ENCODE data around the gene KRT15. TPM values are rescaled to one million over a fixed set of nuclear protein-coding genes. Genes with fewer than 3 reads are reported as not detected.

The KRT15 gene
- total and polyA plus RNA-seq, 2 of the 8 experiments (the other 6 are each of a cell fraction or from before 2014, with no cell fraction given) = 0.11 to 0.13 TPM

GRCh38 chr17:41553987-41554680, 35.4 kb upstream of the KRT15 start:
- Histone ChIP-seq H3K18ac (ENCODE audit: extremely low read depth, low read length) (no peak overlapping the region), H4K8ac (ENCODE audit: extremely low read depth, insufficient read depth, low read length) (no peak overlapping the region), H3K9ac (replicated peaks in 1 of 4; ENCODE audit: extremely low read depth in 1 of 4, low read depth in 3 of 4, low read length in 3 of 4) (no peak overlapping the region), H2BK5ac (ENCODE audit: low read depth, low read length) (no peak overlapping the region), H2BK120ac (replicated peaks; ENCODE audit: low read depth, low read length) (no peak overlapping the region), H2AFZ (ENCODE audit: low read length) (no peak overlapping the region), H4K5ac (ENCODE audit: insufficient read length, low read depth, low read length) (no peak overlapping the region), H3K36me3 (ENCODE audit: control insufficient read depth in 2 of 4, insufficient read depth in 4 of 4, low read length in 3 of 4) (no peaks in the 10 kb centered on the region), H3K4ac (replicated peaks; ENCODE audit: insufficient read length, low read depth, low read length) (no peak overlapping the region), H3K79me2 (ENCODE audit: control insufficient read depth in 1 of 2, insufficient read depth in 2 of 2, low read length in 2 of 2) (no peaks in the 10 kb centered on the region), H2AK5ac (ENCODE audit: low read depth, low read length) (no peak overlapping the region), H3K27me3 (replicated peaks in 1 of 4; ENCODE audit: control insufficient read depth in 3 of 4, extremely low read depth in 1 of 4, insufficient read depth in 3 of 4, low read length in 3 of 4) (no peaks in the 10 kb centered on the region; a peak in 2 of 7 replicates), H3K56ac (replicated peaks; ENCODE audit: insufficient read length, low read depth, low read length) (no peak overlapping the region), H3K23ac (ENCODE audit: insufficient read length) (no peak overlapping the region), H3K14ac (ENCODE audit: insufficient read length) (no peak overlapping the region), H3K79me1 (ENCODE audit: low read depth, low read length) (no peaks in the 10 kb centered on the region), H3K4me1 (replicated peaks in 1 of 4; ENCODE audit: control insufficient read depth in 3 of 4, insufficient read depth in 4 of 4, low read length in 3 of 4) (peaks cover 0 to 5% (median 0%) of the 10 kb centered on the region in 4 experiments; a peak in 3 of 7 replicates), H3K4me3 (ENCODE audit: extremely low read depth in 1 of 4, insufficient read depth in 2 of 4, low read depth in 3 of 4, low read length in 4 of 4) (no peak overlapping the region), H4K20me1 (replicated peaks in 1 of 2; ENCODE audit: control insufficient read depth in 1 of 2, insufficient read depth in 2 of 2, low read length in 2 of 2) (no peaks in the 10 kb centered on the region), H3K23me2 (ENCODE audit: low read depth, low read length) (no peaks in the 10 kb centered on the region; the same call in 1 of the 2 replicates), H2BK12ac (ENCODE audit: low read depth, low read length) (no peak overlapping the region), H3K4me2 (ENCODE audit: insufficient read depth in 1 of 2, low read depth in 2 of 2, low read length in 2 of 2) (no peak overlapping the region), H3K9me3 (ENCODE audit: insufficient read depth in 2 of 2, low read depth in 1 of 2, low read length in 1 of 2) (no peaks in the 10 kb centered on the region), H2BK15ac (ENCODE audit: low read length) (no peak overlapping the region), H4K91ac (replicated peaks; ENCODE audit: insufficient read length, low read length) (no peak overlapping the region), H2BK20ac (ENCODE audit: low read length) (no peak overlapping the region), H3K27ac (ENCODE audit: low read depth, low read length) (no peak overlapping the region)
- TF ChIP-seq CBX8 (IDR thresholded peaks at IDR 0.05; ENCODE audit: borderline replicate concordance, low read depth, low read length) = no peak
- no peak for TF ChIP-seq YY1 (IDR thresholded peaks at IDR 0.05; ENCODE audit: low read depth, low read length)
- TF ChIP-seq JUN (IDR thresholded peaks at IDR 0.05; ENCODE audit: low read depth, low read length) = no peak
- TF ChIP-seq CTCF (IDR thresholded peaks at IDR 0.05; ENCODE audit: control extremely low read depth in 1 of 3, insufficient read depth in 1 of 3, low read depth in 1 of 3, low read length in 3 of 3) = no peak
- no peak for TF ChIP-seq HDAC6 (IDR thresholded peaks at IDR 0.05; ENCODE audit: low read depth, low read length)
- no peak for FAIRE-seq
- CTCF ChIA-PET (ENCODE audit: partially characterized antibody) = interaction anchor here (0.8 to 21.2 kb wide), 6 partner anchors 9 to 111 kb away, joined by 3 to 492 read pairs (median 204); partner anchors contain the start of genes KRT13, KRT35 and KRT36
- 67% methylated on average over 8 of the region's 8 CpGs; no CpG with 5 or more reads in 1 of the 2 experiments for WGBS, 2 experiments (ENCODE audit: extremely low coverage in 1 of 2, insufficient coverage in 1 of 2, insufficient read length in 1 of 2, insufficient replicate concordance in 2 of 2, low coverage in 1 of 2, low lambda C conversion rate in 2 of 2, missing lambda C conversion rate in 1 of 2)
- POLR2A ChIA-PET (ENCODE audit: partially characterized antibody) = interaction anchor here (1.4 to 1.6 kb wide), 2 partner anchors 11 to 136 kb away, joined by 4 read pairs; no protein-coding TSS in a partner anchor
- no peak for DNase-seq (ENCODE audit: low read depth in 1 of 2, low spot score in 2 of 2)
